HCT116 (cell line): Measurements from ENCODE around the gene RPL38.

ENCODE experiments used
- EZH2 ChIP-seq: fragments of 200-600 bp; sonication (generic); IDR thresholded peaks from 2 replicates; pipeline ENCODE4 v1.6.1; 2017; ENCODE audit warnings: antibody characterized with exemption, mixed run types
- POLR2A ChIP-seq: IDR thresholded peaks from 2 replicates; pipeline ENCODE4 v1.7.0; 2011; ENCODE audit warnings: borderline replicate concordance; ENCODE audit not compliant: insufficient read depth, insufficient read length; ENCODE audit errors: extremely low read depth
- RAD21 ChIP-seq: IDR thresholded peaks from 2 replicates; pipeline ENCODE4 v1.6.1; 2012; ENCODE audit warnings: low read depth, mild to moderate bottlenecking
- YY1 ChIP-seq: IDR thresholded peaks from 2 replicates; pipeline ENCODE4 v1.6.1; 2011; ENCODE audit warnings: low read length, low read depth, moderate library complexity, mild to moderate bottlenecking; ENCODE audit not compliant: insufficient replicate concordance; ENCODE audit errors: extremely low read depth
- TF ChIP-seq, protein P1 (sequence below), 3 experiments: fragments of 200-600 bp in 1 of 3; sonication (generic) in 1 of 3; IDR thresholded peaks in 2 of 3; conservative IDR thresholded peaks in 1 of 3; 2 replicates each; pipeline ENCODE4 v1.5.1; 2012 to 2017; ENCODE audit warnings: low read depth in 2 of 3, low read length in 2 of 3, antibody characterized with exemption in 1 of 3, borderline replicate concordance in 1 of 3, control low read depth in 1 of 3, mild to moderate bottlenecking in 1 of 3, mixed read lengths in 1 of 3, mixed run types in 1 of 3, moderate library complexity in 1 of 3; ENCODE audit not compliant: insufficient read depth in 1 of 3

DNA sequence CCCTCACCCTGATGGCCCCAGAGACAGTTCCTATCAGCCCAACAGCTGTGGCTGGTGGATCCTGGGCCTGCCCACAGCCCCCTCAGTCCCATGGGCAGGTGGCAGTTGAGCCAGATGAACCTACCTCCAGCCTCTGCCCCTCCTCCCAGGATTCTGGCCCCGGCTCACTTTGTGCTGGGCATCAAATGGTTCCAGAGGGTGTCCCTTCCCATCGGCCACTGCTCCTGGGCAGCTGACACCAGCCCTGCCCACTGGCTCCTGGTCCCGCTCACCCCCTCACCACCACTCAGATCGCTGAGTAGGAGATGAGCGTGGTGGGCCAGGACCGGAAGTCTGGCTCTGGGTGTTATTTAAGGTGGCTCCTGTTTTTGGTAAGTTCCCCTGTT lies 11.9 kb downstream of the RPL38 start:
- no peak for TF ChIP-seq POLR2A
- TF ChIP-seq, protein P1, sequence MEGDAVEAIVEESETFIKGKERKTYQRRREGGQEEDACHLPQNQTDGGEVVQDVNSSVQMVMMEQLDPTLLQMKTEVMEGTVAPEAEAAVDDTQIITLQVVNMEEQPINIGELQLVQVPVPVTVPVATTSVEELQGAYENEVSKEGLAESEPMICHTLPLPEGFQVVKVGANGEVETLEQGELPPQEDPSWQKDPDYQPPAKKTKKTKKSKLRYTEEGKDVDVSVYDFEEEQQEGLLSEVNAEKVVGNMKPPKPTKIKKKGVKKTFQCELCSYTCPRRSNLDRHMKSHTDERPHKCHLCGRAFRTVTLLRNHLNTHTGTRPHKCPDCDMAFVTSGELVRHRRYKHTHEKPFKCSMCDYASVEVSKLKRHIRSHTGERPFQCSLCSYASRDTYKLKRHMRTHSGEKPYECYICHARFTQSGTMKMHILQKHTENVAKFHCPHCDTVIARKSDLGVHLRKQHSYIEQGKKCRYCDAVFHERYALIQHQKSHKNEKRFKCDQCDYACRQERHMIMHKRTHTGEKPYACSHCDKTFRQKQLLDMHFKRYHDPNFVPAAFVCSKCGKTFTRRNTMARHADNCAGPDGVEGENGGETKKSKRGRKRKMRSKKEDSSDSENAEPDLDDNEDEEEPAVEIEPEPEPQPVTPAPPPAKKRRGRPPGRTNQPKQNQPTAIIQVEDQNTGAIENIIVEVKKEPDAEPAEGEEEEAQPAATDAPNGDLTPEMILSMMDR (IDR thresholded peaks at IDR 0.05 in 2 of 3, conservative IDR thresholded peaks at IDR 0.05 in 1 of 3; ENCODE audit: borderline replicate concordance in 1 of 3, insufficient read depth in 1 of 3, low read depth in 2 of 3, low read length in 2 of 3), result no peak
- TF ChIP-seq RAD21, result no peak
- no peak for TF ChIP-seq EZH2
- no peak for TF ChIP-seq YY1
